Stimulated activated CD8-positive, alpha-beta memory T cell treated with anti-CD3 and anti-CD28 coated beads, Interleukin-12 subunit alpha, Interleukin-12 subunit beta, amount 100 ng/mL, for 4 hours (primary cell): Measurements from ENCODE around the gene VAPA.

ENCODE experiments used
- DNase-seq: peaks from one replicate; pipeline ENCODE4 v3.0.0-alpha.2; 2020; ENCODE audit warnings: low read depth

Gene VAPA

DNA sequence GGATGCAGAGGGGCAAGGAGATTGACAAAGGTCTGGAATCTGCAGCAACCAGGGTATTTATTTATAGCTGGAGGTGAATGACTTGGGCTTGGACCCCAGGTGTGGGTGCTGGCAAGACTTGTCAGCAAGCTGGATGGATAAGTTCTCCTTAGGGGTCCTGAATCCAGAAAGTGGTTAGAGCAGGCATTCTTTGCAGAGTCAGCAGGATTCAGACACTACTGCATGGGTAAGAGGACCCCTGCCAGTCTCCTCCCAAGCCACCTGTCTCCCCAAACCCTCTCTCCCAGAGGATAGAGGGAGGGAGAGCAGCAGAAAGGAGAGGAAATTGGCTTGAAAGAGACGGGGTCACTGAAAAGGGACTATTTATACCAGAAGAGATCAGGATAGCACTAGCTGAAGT, 89.5 kb downstream of the VAPA start:
- DNase-seq: no peak

DNA sequence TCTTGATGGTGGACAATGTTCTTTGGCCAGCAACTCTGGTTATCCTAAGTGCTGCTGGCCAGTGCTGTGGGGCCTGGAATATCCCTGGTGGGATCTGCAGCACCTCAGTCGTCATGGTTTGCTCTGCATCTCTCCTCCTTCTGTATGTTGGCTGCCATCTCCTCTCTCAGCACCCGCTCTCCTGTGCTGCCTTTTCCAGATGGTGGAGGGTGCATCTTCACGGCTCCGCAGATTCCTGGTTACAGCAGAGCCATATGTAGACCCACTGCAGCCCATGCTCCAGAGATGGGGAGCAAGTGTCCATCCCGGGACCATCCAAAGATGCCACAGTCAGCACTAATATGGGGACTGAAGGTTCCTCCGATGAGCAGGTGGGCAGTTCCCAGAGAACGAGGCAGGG, 90.0 kb downstream of the VAPA start:
- no peak for DNase-seq

DNA sequence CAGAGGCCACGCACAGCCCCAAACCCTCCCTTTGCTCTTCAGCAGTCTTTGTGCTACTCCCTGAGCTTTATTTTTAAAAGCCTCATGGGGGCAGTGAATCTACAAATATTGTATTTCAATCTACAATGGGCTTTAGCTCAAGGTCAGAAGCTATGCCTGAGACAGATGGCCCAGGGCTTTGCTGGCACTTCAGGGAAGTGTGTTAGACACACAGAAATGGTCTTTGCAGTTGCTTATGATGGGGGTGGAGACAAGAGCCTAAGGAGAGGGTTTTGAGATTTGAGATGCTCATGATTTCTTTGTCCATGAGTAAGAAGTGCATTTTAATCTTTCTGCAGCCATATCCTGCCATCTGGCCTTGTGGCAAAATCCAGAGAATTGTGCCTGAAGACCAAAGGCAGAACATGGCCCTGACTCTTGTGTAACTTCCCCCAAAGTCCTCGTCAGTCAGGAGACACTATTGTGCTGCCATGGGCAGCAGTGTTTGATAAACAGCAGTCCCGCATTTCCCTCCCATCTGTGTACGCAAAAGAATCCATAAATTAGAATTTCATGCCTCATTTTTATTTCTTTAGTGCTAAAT, 92.6 kb downstream of the VAPA start:
- no peak for DNase-seq

DNA sequence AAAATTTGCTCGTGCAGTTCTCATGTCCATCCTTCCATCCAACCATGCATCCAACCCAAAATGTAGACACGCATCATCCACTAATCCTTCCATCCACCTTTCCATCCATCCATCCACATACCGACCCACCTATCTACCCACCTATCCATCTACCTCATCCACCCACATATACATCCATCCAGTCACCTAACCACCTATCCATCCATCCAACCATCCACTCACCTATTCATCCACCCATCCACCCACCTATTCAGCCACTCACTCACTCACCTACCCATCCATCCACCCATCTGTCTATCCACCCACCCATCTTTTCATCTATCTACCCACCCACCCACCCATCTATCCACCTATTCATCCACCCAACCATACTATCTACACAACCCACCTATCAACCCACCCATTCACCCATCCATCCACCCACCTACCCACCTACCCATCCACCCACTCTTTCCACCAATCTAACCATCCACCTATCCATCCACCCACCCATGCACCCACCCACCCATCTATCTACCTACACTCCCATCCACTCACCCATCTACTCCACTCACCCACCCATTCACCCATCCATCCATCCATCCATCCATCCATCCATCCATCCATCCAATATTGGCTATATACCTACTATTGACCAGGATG, 94.3 kb downstream of the VAPA start:
- no peak for DNase-seq
